Measurements from ENCODE around the gene PBX1. TPM values are rescaled to one million over a fixed set of nuclear protein-coding genes. Genes with fewer than 3 reads are reported as not detected.

The PBX1 gene
- total and polyA plus RNA-seq, 10 of the 15 experiments (the other 5 are each of a cell fraction or from before 2014, with no cell fraction given), result 0.05 to 0.28 (median 0.11) TPM; not detected in 5

GRCh38 chr1:164611754-164612642 lies 53.0 kb downstream of the PBX1 start (continued):
- TF ChIP-seq NFYA (IDR thresholded peaks at IDR 0.05; ENCODE audit: borderline replicate concordance, low read depth, low read length) (no peak), ETV6 (conservative IDR thresholded peaks at IDR 0.05 in 1 of 2, IDR thresholded peaks at IDR 0.05 in 1 of 2; ENCODE audit: borderline replicate concordance in 1 of 2, low read depth in 1 of 2) (no peak), ZBTB11 (CRISPR knock-in tag; IDR thresholded peaks at IDR 0.05) (no peak), NKRF (conservative IDR thresholded peaks at IDR 0.05) (no peak), SREBF2 (IDR thresholded peaks at IDR 0.05; ENCODE audit: low read length) (no peak), ZNF622 (IDR thresholded peaks at IDR 0.05) (no peak), TCF3 (IDR thresholded peaks at IDR 0.05; ENCODE audit: borderline replicate concordance, insufficient read depth, low read depth, low read length) (no peak)
